Central memory CD8-positive, alpha-beta T cell (primary cell): ENCODE results near the gene HSBP1L1.
"Not testable (repeated sequence)": the region's sequence is repeated elsewhere in the genome, so short reads cannot be mapped to it uniquely, and the experiment has no call there.

ENCODE experiments used
- ATAC-seq: fragments of 150-1000 bp; cut with Tn5 transposase; replicated peaks from 2 replicates; pipeline ENCODE4 v1.10.0; 2022; ENCODE audit warnings: mild to moderate bottlenecking, moderate FRiP score, moderate number of reproducible peaks; ENCODE audit not compliant: poor library complexity, severe bottlenecking; ENCODE audit errors: extremely low read depth
- DNase-seq, 2 donors: peaks; one replicate each; pipeline ENCODE4 v3.0.0; 2021; ENCODE audit warnings: low spot score in 2 of 2
- H3K27ac Mint-ChIP-seq: one replicate; pipeline ENCODE4 v1.8.0; 2022; ENCODE audit warnings: low read depth, mild to moderate bottlenecking, moderate library complexity, mixed read lengths
- H3K27me3 Mint-ChIP-seq: one replicate; pipeline ENCODE4 v1.8.0; 2022; ENCODE audit warnings: mixed read lengths
- H3K36me3 Mint-ChIP-seq: one replicate; pipeline ENCODE4 v1.8.0; 2022; ENCODE audit warnings: mild to moderate bottlenecking, moderate library complexity, mixed read lengths; ENCODE audit not compliant: insufficient read depth
- H3K4me1 Mint-ChIP-seq: one replicate; pipeline ENCODE4 v1.8.0; 2022; ENCODE audit warnings: mixed read lengths
- H3K4me3 Mint-ChIP-seq: one replicate; pipeline ENCODE4 v1.8.0; 2022; ENCODE audit warnings: mild to moderate bottlenecking, moderate library complexity, mixed read lengths
- H3K9me3 Mint-ChIP-seq: one replicate; pipeline ENCODE4 v1.8.0; 2022; ENCODE audit warnings: mixed read lengths

Gene HSBP1L1

DNA sequence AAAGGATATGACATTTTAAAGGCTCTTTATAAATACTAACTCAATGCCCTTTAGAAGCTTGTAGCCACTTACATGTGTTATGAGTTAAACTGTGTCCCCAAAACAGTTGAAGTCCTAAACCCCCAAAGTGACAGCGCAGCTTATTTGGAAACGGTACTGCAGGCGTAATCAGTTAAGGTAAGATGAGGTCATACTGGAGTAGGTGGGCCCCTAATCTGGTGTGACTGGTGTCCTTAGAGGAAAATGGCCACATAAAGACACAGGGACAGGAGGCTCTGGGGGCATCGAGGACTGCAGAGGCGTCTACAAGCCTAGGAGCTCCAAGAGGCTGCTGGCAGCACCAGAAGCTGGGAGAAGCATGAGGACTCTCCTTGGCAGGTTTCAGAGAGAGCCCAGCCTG is 15.4 kb downstream of the HSBP1L1 start:
- no peaks in the 10 kb centered on the region for H3K27me3 Mint-ChIP-seq
- ATAC-seq (no peak), DNase-seq (no peak)
- H3K9me3 Mint-ChIP-seq: no peaks in the 10 kb centered on the region
- peaks cover 52% of the 10 kb centered on the region for H3K4me1 Mint-ChIP-seq
- H3K27ac Mint-ChIP-seq: no peak overlapping the region
- peaks cover 20% of the 10 kb centered on the region for H3K36me3 Mint-ChIP-seq
- no peak overlapping the region for H3K4me3 Mint-ChIP-seq

DNA sequence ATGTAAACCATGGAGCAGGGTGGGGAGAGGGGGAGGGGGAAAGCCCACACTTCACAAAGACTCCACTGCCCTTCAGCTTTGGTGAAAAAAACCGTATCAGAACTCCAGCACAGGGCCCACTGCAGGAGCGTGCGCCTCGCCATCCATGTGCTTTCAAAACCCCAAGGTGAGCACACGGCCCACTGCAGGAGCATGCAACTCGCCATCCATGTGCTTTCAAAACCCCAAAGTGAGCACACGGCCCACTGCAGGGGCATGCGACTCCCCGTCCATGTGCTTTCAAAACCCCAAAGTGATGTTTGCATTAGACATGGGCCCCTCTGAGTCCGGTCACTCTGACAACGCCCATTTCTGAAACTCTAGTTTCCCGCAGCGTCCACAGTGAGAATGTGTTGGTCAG is 16.1 kb downstream of the HSBP1L1 start:
- DNase-seq: no peak
- no peaks in the 10 kb centered on the region for H3K27me3 Mint-ChIP-seq
- H3K36me3 Mint-ChIP-seq: peaks cover 26% of the 10 kb centered on the region
- H3K4me3 Mint-ChIP-seq: no peak overlapping the region
- no peak overlapping the region for H3K27ac Mint-ChIP-seq
- ATAC-seq: no peak
- no peaks in the 10 kb centered on the region for H3K9me3 Mint-ChIP-seq
- H3K4me1 Mint-ChIP-seq: peaks cover 54% of the 10 kb centered on the region

GRCh38 chr18:79982736-79983135 is 18.3 kb downstream of the HSBP1L1 start:
- no peaks in the 10 kb centered on the region for H3K27me3 Mint-ChIP-seq
- H3K36me3 Mint-ChIP-seq: peaks cover 29% of the 10 kb centered on the region
- peak; percentile 33 for ATAC-seq
- peaks cover 67% of the 10 kb centered on the region for H3K4me1 Mint-ChIP-seq
- H3K27ac Mint-ChIP-seq: peak overlapping the region; percentile 32
- H3K9me3 Mint-ChIP-seq: no peaks in the 10 kb centered on the region
- peak overlapping the region; percentile 38 for H3K4me3 Mint-ChIP-seq
- no peak for DNase-seq

- Mint-ChIP-seq H3K4me3 (peak overlapping the region; percentile 38), H3K9me3 (no peaks in the 10 kb centered on the region), H3K27me3 (no peaks in the 10 kb centered on the region), H3K27ac (no peak overlapping the region), H3K36me3 (peaks cover 27% of the 10 kb centered on the region), H3K4me1 (peaks cover 63% of the 10 kb centered on the region)
- DNase-seq (no peak), ATAC-seq (no peak)
These were observed 18.8 kb downstream of the HSBP1L1 start for GRCh38 chr18:79983253-79983652.

DNA sequence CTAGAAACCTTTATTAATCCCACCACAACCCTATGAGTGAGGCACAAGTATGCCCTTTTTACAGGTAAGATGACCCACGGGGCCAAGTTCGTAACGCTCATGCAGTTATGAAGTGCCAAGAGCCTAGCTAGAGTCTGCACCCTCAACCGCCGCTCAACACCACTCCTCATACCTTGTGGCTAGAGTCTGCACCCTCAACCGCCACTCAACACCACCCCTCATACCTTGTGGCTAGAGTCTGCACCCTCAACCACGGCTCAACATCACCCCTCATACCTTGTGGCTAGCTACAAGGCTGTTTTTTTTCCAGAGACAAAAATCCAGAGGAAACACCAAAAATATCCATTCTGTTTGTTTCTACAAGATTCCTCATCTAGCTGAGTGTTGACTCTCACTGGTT is 19.4 kb downstream of the HSBP1L1 start:
- DNase-seq (no peak), ATAC-seq (peak; percentile 38)
- Mint-ChIP-seq H3K9me3 (no peaks in the 10 kb centered on the region), H3K4me1 (peaks cover 66% of the 10 kb centered on the region), H3K27me3 (no peaks in the 10 kb centered on the region), H3K4me3 (peak overlapping the region; percentile 39), H3K27ac (peak overlapping the region; percentile 27), H3K36me3 (peaks cover 30% of the 10 kb centered on the region)

DNA sequence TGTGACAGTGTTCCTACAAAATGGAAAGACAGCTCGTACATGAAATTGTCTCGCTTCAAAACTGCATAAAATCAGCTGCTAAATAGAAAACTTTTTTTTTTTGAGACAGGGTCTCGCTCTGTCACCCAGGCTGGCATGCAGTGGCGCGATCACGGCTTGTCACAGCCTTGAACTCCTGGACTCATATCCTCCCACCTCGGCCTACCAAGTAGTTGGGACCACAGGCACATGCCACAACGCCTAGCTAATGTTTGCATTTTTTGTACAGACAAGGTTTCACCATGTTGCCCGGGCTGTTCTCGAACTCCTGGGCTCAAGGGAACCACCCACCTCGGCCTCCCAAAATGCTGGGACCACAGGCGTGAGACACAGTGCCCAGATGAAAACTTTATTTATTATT is 20.7 kb downstream of the HSBP1L1 start:
- no peak overlapping the region for H3K27ac Mint-ChIP-seq
- H3K27me3 Mint-ChIP-seq: no peaks in the 10 kb centered on the region
- peaks cover 64% of the 10 kb centered on the region for H3K4me1 Mint-ChIP-seq
- H3K9me3 Mint-ChIP-seq: no peaks in the 10 kb centered on the region
- ATAC-seq (no peak), DNase-seq (no peak)
- peaks cover 27% of the 10 kb centered on the region for H3K36me3 Mint-ChIP-seq
- no peak overlapping the region for H3K4me3 Mint-ChIP-seq

DNA sequence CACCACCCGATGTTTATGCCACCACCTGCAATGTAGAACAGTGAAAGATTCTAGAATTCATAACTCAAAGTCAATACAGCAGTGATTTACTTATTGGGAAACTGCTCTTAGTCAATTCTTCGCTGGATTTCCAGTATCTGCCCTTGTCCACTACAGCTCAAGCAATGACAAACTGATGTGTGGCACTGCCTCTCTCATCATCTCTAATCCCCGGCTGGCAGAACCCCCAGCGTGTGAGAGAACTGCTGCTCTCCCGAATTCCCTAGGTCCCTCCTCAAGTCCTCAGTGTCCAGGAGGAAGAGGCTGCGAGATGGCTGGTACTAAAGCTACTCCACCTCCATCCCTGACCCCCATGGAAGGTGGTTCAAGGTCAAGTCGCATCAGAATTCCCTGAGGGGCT is 22.3 kb downstream of the HSBP1L1 start:
- H3K36me3 Mint-ChIP-seq: peaks cover 27% of the 10 kb centered on the region

DNA sequence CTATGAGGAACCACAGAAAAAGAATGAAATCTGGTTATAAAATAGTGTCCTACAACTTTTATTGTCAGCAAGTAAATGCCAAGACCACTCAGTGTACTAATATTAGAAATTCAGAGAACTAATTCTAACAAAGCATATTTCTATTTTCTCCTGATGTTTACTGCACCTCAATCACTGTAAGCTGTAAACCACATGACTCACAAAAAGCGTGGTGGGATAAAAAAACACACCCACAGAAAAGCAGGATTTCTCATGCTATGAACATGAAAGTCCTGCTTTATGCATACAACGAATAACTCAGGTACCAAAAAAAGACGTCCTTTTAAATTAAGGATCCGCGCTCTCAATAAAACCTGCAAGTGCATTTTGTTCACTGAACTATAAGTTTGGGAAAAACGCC is 23.1 kb downstream of the HSBP1L1 start:
- Mint-ChIP-seq H3K4me3 (peak overlapping the region; percentile 86), H3K9me3 (no peaks in the 10 kb centered on the region), H3K27ac (peak overlapping the region; percentile 92), H3K4me1 (peaks cover 52% of the 10 kb centered on the region), H3K27me3 (no peaks in the 10 kb centered on the region), H3K36me3 (peaks cover 25% of the 10 kb centered on the region)
- DNase-seq (no peak), ATAC-seq (no peak)

More for the DNA sequence above, 22.3 kb downstream of the HSBP1L1 start:
- H3K4me3 Mint-ChIP-seq: peak overlapping the region; percentile 86
- DNase-seq (no peak), ATAC-seq (no peak)
- H3K27ac Mint-ChIP-seq: peak overlapping the region; percentile 53
- H3K27me3 Mint-ChIP-seq: no peaks in the 10 kb centered on the region
- H3K4me1 Mint-ChIP-seq: peaks cover 60% of the 10 kb centered on the region
- no peaks in the 10 kb centered on the region for H3K9me3 Mint-ChIP-seq

- Mint-ChIP-seq H3K4me1 (peaks cover 49% of the 10 kb centered on the region), H3K4me3 (peak overlapping the region; percentile 86), H3K27me3 (peaks cover 2% of the 10 kb centered on the region), H3K27ac (peak overlapping the region; percentile 92), H3K9me3 (no peaks in the 10 kb centered on the region), H3K36me3 (peaks cover 25% of the 10 kb centered on the region)
- ATAC-seq (peak; percentile 67), DNase-seq (peak; percentile 44 to 48)
These were observed 23.6 kb downstream of the HSBP1L1 start for GRCh38 chr18:79988071-79988450.

DNA sequence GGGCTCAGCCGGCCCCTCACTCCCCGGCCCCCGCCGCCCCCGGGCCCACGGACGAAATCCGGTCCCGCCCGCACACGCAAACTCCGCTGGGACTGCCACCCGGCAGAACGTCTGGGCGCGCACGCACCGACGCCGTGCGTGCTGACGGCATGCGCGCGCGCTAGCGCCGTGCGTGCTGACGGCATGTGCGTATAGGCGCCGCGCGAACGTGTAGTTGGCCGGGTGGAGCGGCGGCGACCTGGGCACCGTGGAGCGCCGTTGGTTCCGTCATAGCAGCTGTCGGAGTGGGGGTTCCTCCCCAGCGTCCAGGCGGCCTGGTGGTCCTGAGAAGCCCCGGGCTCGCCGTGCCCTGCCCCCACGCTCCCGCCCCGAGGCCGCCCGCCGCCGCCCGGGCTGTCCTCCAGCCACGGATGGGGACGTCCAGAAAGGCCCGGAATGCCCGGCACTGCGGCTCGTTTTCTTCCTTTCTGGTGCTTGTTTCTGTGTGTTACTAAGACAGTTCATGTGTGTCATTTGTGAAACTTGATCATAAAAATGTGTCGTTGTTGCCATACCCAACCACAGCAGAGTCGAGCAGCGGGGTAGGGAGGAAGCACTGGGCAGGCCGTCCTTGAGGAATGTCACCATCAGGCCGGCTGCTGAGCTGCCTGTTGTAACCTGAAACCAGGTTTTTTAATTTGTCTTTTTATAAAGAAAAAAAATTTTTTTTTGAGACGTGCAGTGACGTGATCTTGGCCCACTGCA is 24.2 kb downstream of the HSBP1L1 start, which contains the start of gene TXNL4A:
Gene TXNL4A, minus strand, starts transcription at position 113 of the 744 bp plus-strand sequence. CDS start 171 bp downstream, outside the sequence.
- Mint-ChIP-seq H3K4me1 (peaks cover 44% of the 10 kb centered on the region), H3K4me3 (peak within 1 kb of the TSS; percentile 86), H3K27ac (peak within 1 kb of the TSS; percentile 92), H3K36me3 (peaks cover 23% of the 10 kb centered on the region), H3K27me3 (peaks cover 7% of the 10 kb centered on the region), H3K9me3 (no peaks in the 10 kb centered on the region)
- peak; percentile 93 for ATAC-seq
- peak; percentile 67 to 71 for DNase-seq

DNA sequence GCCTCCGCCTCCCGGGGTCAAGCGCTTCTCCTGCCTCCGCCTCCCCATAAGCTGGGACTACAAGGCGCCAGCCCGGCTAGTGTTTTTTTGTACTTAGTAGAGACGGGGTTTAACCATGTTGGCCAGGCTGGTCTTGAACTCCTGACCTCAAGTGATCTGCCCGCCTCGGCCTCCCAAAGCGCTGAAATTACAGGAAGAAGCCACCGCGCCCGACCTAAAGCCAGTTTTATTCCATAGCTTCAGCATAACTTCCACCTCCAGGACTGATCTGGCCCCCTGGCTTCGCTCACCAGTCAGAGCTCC is 24.7 kb downstream of the HSBP1L1 start:
- Mint-ChIP-seq H3K27ac (peak overlapping the region; percentile 92), H3K4me3 (peak overlapping the region; percentile 86), H3K27me3 (peaks cover 11% of the 10 kb centered on the region), H3K4me1 (peaks cover 38% of the 10 kb centered on the region), H3K36me3 (peaks cover 19% of the 10 kb centered on the region), H3K9me3 (no peaks in the 10 kb centered on the region)
- DNase-seq: no peak
- no peak for ATAC-seq

DNA sequence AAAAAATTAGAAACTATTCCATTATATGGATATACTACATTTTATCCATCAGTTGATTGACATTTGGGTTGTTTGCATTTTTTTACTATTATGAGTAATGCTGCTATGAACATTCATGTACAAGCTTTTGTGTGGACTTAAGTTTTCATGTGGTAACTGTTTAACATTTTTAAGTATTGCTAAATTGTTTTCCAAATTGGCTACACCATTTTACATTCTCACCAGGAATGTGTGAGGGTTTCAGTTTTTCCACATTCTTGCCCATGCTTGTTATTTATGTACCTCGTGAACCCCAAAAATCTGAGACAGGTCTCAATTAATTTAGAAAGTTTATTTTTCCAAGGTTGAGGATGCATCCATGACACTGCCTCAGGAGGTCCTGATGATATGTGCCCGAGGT is 27.1 kb downstream of the HSBP1L1 start:
- peaks cover 20% of the 10 kb centered on the region for H3K27me3 Mint-ChIP-seq
- no peak for DNase-seq
- no peak for ATAC-seq
- H3K4me3 Mint-ChIP-seq: no peak overlapping the region
- no peak overlapping the region for H3K27ac Mint-ChIP-seq
- H3K36me3 Mint-ChIP-seq: peaks cover 9% of the 10 kb centered on the region
- H3K4me1 Mint-ChIP-seq: peaks cover 22% of the 10 kb centered on the region
- no peaks in the 10 kb centered on the region for H3K9me3 Mint-ChIP-seq

DNA sequence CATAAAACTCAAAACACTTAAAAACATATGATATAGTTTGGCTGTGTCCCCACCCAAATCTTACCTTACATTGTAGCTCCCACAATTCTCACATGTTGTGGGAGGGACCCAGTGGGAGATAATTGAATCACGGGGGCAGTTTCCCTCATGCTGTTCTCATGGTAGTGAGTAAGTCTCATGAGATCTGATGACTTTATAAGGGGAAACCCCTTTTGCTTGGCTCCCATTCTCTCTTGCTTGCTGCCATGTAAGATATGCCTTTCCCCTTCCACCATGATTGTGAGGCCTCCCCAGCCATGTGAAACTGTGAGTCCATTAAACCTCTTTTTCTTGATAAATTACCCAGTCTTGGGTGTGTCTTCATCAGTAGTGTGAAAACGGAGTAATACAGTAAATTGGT is 35.3 kb downstream of the HSBP1L1 start:
- H3K27me3 Mint-ChIP-seq, H3K36me3 Mint-ChIP-seq, ATAC-seq, DNase-seq, H3K4me3 Mint-ChIP-seq, H3K27ac Mint-ChIP-seq, H3K9me3 Mint-ChIP-seq, H3K4me1 Mint-ChIP-seq: not testable (repeated sequence)
